ENCODE data around the gene FOXG1.

The FOXG1 gene

GRCh38 chr14:28766469-28766955 lies at the start of gene FOXG1:
Gene FOXG1 (plus strand): TSS chr14:28766787. CDS start chr14:28767280, 493 bp downstream.
- TF ChIP-seq CTCF (conservative IDR thresholded peaks at IDR 0.05), result no peak
- no peak within 1 kb of the TSS for H3K27ac ChIP-seq

DNA sequence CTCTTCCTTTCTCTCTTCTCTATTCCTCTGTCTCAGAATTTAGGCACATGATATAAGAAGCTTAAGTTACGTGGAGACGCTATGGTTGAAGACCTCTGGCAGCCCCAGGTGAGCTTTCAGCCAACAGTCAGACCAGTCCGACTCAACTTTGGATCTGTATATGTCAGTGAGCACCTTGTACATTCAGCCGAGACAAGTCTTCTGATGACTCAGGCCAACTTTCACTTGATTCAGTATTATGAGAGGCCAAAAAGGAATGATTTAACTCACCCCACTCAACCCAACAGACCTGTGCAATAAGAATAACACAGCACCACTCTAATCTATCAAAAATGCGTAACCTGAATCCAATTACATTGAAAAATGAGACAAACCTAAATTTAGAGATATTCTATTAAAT lies 47.5 kb upstream of the FOXG1 start:
- no peak for TF ChIP-seq CTCF (conservative IDR thresholded peaks at IDR 0.05)
- no peak overlapping the region for H3K27ac ChIP-seq

DNA sequence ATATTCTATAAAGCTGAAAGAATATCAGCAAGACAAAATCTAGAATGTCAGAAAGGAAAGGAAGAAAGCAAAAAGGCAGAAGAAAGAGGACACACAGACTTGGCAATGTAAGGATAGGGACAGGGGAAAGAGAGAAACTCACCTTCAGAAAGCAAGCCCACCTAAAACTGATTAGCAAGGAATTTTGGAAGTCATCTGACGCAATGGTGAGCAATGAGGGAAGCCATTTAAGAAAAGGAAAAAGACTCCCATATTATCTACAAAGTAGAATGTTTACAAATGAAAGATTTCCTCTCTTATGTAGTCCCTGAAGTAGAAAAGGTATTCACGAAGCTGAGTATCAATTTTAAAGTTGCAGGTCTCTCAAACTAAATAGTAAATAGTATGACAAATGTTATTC lies 35.2 kb upstream of the FOXG1 start:
- TF ChIP-seq CTCF (conservative IDR thresholded peaks at IDR 0.05), result no peak
- no peak overlapping the region for H3K27ac ChIP-seq

GRCh38 chr14:28742171-28742846 lies 24.3 kb upstream of the FOXG1 start:
- H3K27ac ChIP-seq, result no peak overlapping the region
- TF ChIP-seq CTCF (conservative IDR thresholded peaks at IDR 0.05), result no peak

DNA sequence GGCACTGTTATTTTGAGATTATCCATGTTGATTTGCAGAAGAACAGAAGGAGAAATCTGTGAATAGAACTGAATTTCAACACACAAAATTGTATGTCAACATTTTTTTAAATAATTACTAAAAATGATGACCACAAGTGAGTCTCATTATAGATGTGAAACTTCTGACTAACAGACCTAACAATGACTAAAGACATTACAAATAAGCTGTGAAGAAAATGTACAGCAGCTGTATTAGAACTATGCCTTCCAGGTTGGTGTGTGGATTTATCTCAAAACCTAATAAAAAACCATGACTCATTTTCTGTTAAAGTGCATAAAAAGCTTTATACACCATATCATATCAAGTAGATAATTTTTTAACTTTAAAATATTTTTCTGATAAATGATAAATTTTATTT lies 22.5 kb upstream of the FOXG1 start:
- no peak for TF ChIP-seq CTCF (conservative IDR thresholded peaks at IDR 0.05)
- H3K27ac ChIP-seq, result no peak overlapping the region

DNA sequence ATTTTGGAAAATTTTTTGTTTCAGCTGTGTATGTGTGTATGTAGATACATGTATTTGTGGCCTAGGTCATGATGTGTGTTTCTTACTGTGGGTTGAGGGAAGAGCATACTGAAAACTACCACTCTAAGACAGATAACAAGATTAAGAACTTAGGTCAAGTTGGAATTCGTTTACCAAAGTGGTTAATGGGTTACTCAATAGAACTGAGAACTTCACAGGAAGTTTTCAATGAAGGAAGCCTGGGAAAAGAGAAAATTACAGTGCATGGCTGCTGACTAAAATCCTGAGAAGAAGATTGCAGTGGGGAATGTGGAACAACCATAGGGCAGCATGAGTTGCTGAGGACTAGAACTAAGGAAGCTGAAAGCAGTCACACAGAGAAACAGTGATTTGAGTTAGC lies 21.4 kb upstream of the FOXG1 start:
- H3K27ac ChIP-seq, result no peak overlapping the region
- TF ChIP-seq CTCF (conservative IDR thresholded peaks at IDR 0.05), result no peak

- no peak for TF ChIP-seq CTCF (conservative IDR thresholded peaks at IDR 0.05)
- H3K27ac ChIP-seq, result no peak overlapping the region
These were observed 20.3 kb upstream of the FOXG1 start for GRCh38 chr14:28746247-28746646.

Data from VCaP (cell line).